ENCODE data around the gene PRR23B.

Gene PRR23B

GRCh38 chr3:138972941-138973340 is 47.8 kb downstream of the PRR23B start:
- no peak overlapping the region for H3K27ac ChIP-seq
- TF ChIP-seq ZFX (IDR thresholded peaks at IDR 0.05; ENCODE audit: borderline replicate concordance) (no peak), CTCF (IDR thresholded peaks at IDR 0.05) (no peak)

- no peak for TF ChIP-seq CTCF (IDR thresholded peaks at IDR 0.05)
- no peak for TF ChIP-seq ZFX (IDR thresholded peaks at IDR 0.05; ENCODE audit: borderline replicate concordance)
- no peak overlapping the region for H3K27ac ChIP-seq
Observed at GRCh38 chr3:138971766-138972320, 48.9 kb downstream of the PRR23B start.

Data from 22Rv1 (cell line).